ENCODE results near the gene PIP5K1C. TPM values are rescaled to one million over a fixed set of nuclear protein-coding genes. Genes with fewer than 3 reads are reported as not detected.

The PIP5K1C gene
- total RNA-seq, 1 experiment from 2014 or later: 2.8 TPM

GRCh38 chr19:3687774-3688706 lies 12.2 kb downstream of the PIP5K1C start:
- Histone ChIP-seq H3K9me3 (no peaks in the 10 kb centered on the region), H3K27me3 (no peaks in the 10 kb centered on the region), H3K4me3 (no peak overlapping the region), H3K36me3 (peaks cover 3% of the 10 kb centered on the region; the same call in 1 of the 2 replicates)
- DNase-seq: no peak

GRCh38 chr19:3687393-3687773 lies 12.9 kb downstream of the PIP5K1C start:
- Histone ChIP-seq H3K9me3 (no peaks in the 10 kb centered on the region), H3K27me3 (no peaks in the 10 kb centered on the region), H3K36me3 (peaks cover 3% of the 10 kb centered on the region; the same call in 1 of the 2 replicates), H3K4me3 (no peak overlapping the region)
- DNase-seq: no peak

DNA sequence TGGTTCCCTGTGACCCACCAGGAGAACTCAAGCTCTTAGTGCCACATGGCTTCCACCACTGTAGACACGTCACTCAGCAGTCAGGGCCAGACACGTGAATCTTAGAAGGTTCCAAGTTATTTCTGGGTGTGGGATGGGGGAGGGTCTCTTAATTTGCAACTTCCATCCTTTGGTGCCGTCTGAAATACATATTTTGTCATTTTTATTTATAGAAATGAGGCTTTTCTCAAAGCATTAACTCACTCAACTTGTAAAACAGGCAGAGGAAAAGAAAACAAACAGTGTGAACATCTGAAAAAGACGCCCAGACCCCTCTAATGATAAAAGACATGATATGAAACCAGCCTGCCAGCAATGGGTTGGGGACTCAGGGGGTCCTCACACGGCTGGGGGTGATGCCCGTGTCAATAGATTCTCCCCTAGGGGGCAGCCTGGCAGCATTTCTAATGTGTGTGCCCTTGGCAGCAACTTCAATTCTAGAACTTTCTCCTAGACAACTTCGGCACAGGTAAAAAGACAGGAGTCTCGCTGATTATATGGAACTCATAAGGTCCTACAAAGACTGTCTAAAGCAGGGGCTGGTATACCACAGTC lies 15.4 kb downstream of the PIP5K1C start:
- H3K36me3 ChIP-seq: peaks cover 3% of the 10 kb centered on the region; the same call in 1 of the 2 replicates
- DNase-seq: no peak
- H3K9me3 ChIP-seq: no peaks in the 10 kb centered on the region
- H3K4me3 ChIP-seq: no peak overlapping the region
- H3K27me3 ChIP-seq: no peaks in the 10 kb centered on the region

GRCh38 chr19:3684054-3684816 lies 16.0 kb downstream of the PIP5K1C start:
- no peaks in the 10 kb centered on the region for H3K9me3 ChIP-seq
- H3K4me3 ChIP-seq: no peak overlapping the region
- DNase-seq: no peak
- no peaks in the 10 kb centered on the region for H3K27me3 ChIP-seq
- peaks cover 3% of the 10 kb centered on the region; the same call in 1 of the 2 replicates for H3K36me3 ChIP-seq

DNA sequence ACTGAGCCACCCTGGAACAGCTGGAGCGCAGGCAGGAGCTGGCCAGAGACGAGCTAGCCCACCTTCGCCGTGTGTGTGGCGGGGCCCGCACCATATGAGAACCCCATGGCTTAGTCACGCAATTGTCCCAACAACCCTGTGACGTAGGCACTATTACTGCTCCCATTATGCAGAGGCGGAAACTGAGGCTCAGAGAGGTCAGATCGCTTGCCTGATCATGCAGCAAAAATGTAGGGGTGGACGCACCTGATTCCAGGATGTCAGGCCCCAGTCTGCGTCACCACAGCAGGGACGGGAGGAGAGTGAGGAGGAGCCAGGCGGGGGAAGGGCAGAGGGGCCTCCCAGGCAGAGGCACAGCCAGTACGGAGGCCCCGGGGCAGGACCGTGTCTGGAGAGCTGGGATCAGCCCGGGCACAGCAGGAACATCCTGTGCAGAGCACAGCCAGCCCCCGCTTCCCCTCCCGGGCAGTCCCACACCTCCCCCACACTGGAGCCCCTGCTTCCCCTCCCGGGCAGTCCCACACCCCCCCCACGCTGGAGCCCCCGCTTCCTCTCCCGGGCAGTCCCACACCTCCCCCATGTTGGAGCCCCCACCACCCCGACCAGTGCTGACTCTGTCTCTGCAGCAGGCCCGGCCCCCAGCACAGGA lies 16.7 kb downstream of the PIP5K1C start:
- no peak for DNase-seq

GRCh38 chr19:3682741-3683404 lies 17.4 kb downstream of the PIP5K1C start:
- H3K4me3 ChIP-seq: no peak overlapping the region
- H3K27me3 ChIP-seq: no peaks in the 10 kb centered on the region
- DNase-seq: no peak
- peaks cover 3% of the 10 kb centered on the region; the same call in 1 of the 2 replicates for H3K36me3 ChIP-seq
- no peaks in the 10 kb centered on the region for H3K9me3 ChIP-seq

More for the DNA sequence above, 16.7 kb downstream of the PIP5K1C start:
- H3K4me3 ChIP-seq: no peak overlapping the region
- no peaks in the 10 kb centered on the region for H3K9me3 ChIP-seq
- H3K27me3 ChIP-seq: no peaks in the 10 kb centered on the region
- H3K36me3 ChIP-seq: peaks cover 3% of the 10 kb centered on the region; the same call in 1 of the 2 replicates

DNA sequence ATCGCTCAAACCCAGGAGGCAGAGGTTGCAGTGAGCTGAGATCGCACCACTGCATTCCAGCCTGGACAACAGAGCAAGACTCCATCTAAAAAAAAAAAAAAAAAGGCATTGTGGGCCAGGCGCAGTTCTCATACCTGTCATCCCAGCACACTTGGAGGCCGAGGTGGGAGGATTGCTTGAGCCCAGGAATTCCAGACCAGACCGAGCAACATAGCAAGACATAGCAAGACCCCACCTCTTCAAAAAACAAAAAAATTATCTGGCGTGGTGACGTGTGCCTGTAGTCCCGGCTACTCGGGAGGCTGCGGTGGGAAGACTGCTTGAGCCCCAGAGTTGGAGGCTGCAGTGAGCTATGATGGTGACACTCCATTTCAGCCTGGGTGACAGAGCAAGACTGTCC lies 18.0 kb downstream of the PIP5K1C start:
- H3K36me3 ChIP-seq: peaks cover 3% of the 10 kb centered on the region; the same call in 1 of the 2 replicates
- no peak for DNase-seq
- H3K27me3 ChIP-seq: no peaks in the 10 kb centered on the region
- H3K4me3 ChIP-seq: no peak overlapping the region
- no peaks in the 10 kb centered on the region for H3K9me3 ChIP-seq

DNA sequence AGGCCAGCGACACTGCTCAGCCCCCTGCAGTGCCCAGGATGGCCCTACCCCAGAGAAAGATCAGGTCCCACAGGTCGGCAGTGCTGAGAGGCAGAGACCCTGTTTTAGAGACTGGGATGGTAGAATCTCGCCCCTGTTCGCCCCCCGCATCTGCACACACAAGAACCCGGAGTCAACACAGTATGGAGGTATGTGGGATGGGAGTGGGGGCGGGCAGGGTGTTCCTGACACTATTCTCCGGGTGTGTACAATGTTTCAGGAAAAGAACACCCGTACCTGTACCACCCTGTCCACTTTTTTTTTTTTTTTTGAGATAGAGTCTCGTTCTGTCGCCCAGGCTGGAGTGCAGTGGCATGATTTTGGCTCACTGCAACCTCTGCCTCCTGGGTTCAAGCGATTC lies 19.3 kb downstream of the PIP5K1C start:
- H3K36me3 ChIP-seq: peaks cover 3% of the 10 kb centered on the region; the same call in 1 of the 2 replicates
- no peaks in the 10 kb centered on the region for H3K27me3 ChIP-seq
- no peaks in the 10 kb centered on the region for H3K9me3 ChIP-seq
- DNase-seq: no peak
- H3K4me3 ChIP-seq: no peak overlapping the region

- no peaks in the 10 kb centered on the region for H3K9me3 ChIP-seq
- peaks cover 3% of the 10 kb centered on the region; the same call in 1 of the 2 replicates for H3K36me3 ChIP-seq
- no peak for DNase-seq
- H3K27me3 ChIP-seq: no peaks in the 10 kb centered on the region
- H3K4me3 ChIP-seq: no peak overlapping the region
Observed at GRCh38 chr19:3679581-3679980, 20.7 kb downstream of the PIP5K1C start.

GRCh38 chr19:3679138-3679537 lies 21.1 kb downstream of the PIP5K1C start:
- H3K27me3 ChIP-seq: no peaks in the 10 kb centered on the region
- peaks cover under 1% of the 10 kb centered on the region; the same call in 1 of the 2 replicates for H3K36me3 ChIP-seq
- no peak overlapping the region for H3K4me3 ChIP-seq
- DNase-seq: no peak
- no peaks in the 10 kb centered on the region for H3K9me3 ChIP-seq

GRCh38 chr19:3678188-3678587 lies 22.1 kb downstream of the PIP5K1C start:
- no peaks in the 10 kb centered on the region for H3K36me3 ChIP-seq
- no peak overlapping the region for H3K4me3 ChIP-seq
- no peaks in the 10 kb centered on the region for H3K9me3 ChIP-seq
- no peaks in the 10 kb centered on the region for H3K27me3 ChIP-seq
- no peak for DNase-seq

DNA sequence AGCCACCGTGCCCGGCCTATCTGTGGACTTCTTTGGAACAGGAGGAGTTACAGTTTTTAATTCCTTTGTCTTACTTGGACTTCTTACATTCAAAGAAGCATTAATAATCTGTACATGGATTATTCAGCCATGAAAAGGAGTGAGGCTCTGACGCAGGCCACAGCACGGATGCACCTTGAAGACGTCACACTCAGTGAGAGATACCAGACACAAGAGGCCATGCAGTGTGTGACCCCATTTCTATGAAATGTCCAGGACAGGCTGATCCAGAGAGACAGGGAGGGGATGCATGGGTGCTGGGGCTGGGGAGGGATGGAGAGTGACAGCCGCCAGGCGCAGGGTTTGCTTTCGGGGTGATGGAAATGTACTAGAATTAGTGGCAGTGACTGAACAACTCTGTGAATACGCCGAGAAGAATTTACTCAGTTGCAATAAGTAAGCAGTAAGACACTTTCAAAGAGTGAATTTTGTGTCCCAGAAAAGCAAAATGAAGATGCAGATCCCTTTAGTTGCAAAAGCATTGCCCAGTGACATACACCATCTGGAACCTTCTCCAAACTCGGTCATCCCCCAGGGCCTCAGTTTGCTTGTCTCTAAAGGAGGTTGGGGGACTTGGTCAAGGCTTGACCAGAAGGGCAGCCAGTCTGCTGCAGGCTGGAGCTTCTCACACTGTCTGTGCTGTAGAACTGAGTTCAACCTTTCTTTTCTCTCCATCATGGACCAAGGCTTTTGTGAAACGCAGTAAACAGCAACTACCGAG lies 25.3 kb downstream of the PIP5K1C start:
- no peaks in the 10 kb centered on the region for H3K9me3 ChIP-seq
- DNase-seq: no peak
- H3K27me3 ChIP-seq: no peaks in the 10 kb centered on the region
- H3K36me3 ChIP-seq: no peaks in the 10 kb centered on the region
- no peak overlapping the region for H3K4me3 ChIP-seq

DNA sequence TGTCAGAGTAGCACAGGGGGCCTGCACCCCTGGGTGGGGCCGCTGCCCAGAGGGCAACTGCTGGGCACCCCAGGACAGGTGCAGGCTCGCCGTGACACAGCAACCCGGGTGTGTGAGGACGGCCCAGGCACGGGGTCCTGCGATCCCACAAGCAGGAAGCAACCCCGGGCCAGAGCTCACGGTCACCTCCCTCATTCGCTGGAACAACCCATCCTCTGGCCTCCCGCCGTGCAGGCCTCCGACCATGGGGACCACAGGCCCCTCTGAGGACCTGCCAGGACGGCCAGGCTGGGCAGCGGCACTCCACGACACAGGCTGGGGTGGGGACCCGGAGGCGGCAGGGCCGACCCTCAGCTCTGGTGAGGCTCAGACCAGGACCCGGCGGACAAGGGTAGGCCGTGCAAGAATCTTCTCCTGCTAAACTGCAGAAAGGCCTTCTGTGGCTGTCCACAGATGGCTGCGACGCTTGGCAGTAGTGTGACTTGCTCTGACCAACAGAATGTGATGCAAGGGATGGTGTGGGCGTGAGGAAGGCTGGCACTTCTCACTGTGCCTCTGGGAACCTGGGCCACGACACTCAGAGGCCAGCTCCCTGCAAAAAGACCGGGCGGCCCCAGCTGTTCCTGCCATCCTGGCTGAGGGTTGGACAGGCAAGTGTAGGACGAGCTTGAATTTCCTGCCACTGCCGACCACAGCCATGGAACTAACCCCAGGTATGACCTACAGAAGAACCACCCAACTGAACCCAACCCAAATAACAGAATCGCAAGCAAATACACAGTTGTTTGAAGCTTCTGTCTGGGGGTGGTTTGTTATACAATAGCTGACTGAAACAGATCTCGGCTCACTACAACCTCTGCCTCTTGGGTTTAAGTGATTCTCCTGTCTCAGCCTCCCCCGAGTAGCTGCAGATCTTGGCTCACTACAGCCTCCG lies 26.5 kb downstream of the PIP5K1C start:
- Histone ChIP-seq H3K4me3 (no peak overlapping the region), H3K36me3 (no peaks in the 10 kb centered on the region), H3K27me3 (no peaks in the 10 kb centered on the region), H3K9me3 (no peaks in the 10 kb centered on the region)
- DNase-seq: no peak

GRCh38 chr19:3672993-3673392 lies 27.3 kb downstream of the PIP5K1C start:
- Histone ChIP-seq H3K9me3 (no peaks in the 10 kb centered on the region), H3K27me3 (no peaks in the 10 kb centered on the region), H3K36me3 (no peaks in the 10 kb centered on the region), H3K4me3 (no peak overlapping the region)
- no peak for DNase-seq
